Measurements from ENCODE around the gene BIRC7. TPM values are rescaled to one million over a fixed set of nuclear protein-coding genes. Genes with fewer than 3 reads are reported as not detected.

Gene BIRC7
- total RNA-seq, 1 donor from 2014 or later: 0.50 TPM

DNA sequence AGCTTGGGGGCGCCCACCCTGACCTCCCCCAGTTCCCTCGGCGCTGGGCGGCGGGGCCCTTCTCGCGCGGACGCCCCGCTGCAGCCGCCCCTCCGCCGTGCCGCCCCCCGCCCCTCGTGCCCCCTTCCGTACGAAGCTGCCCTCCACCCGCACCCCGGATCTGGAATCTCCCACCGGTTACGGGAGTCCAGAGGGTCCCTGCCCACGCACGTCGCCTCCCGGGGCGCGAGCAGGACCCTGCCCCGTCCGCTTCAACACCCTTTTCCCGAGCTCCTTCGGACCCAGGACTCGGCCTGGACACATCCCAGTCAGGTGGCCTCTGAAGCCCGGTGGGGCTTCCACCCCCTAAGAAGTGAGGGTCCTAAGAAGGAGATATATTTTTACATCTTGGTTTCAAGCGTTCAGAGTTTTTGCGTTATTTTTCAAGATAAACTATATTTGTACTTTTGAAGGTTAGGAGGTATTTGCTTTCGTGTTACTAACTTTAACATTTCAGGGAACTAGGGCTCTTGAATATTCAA is 37.4 kb downstream of the BIRC7 start:
- Mint-ChIP-seq H3K4me1 (ENCODE audit: low read depth) (peaks cover 32% of the 10 kb centered on the region), H3K27ac (ENCODE audit: unreplicated experiment) (peak overlapping the region; percentile 89), H3K36me3 (ENCODE audit: low read depth) (peaks cover 3% of the 10 kb centered on the region), H3K9me3 (ENCODE audit: low read depth) (no peaks in the 10 kb centered on the region), H3K4me3 (ENCODE audit: unreplicated experiment) (peak overlapping the region; percentile 92), H3K27me3 (ENCODE audit: low read depth) (no peaks in the 10 kb centered on the region)
- no peak for DNase-seq (ENCODE audit: low spot score)
- TF ChIP-seq, protein P1, sequence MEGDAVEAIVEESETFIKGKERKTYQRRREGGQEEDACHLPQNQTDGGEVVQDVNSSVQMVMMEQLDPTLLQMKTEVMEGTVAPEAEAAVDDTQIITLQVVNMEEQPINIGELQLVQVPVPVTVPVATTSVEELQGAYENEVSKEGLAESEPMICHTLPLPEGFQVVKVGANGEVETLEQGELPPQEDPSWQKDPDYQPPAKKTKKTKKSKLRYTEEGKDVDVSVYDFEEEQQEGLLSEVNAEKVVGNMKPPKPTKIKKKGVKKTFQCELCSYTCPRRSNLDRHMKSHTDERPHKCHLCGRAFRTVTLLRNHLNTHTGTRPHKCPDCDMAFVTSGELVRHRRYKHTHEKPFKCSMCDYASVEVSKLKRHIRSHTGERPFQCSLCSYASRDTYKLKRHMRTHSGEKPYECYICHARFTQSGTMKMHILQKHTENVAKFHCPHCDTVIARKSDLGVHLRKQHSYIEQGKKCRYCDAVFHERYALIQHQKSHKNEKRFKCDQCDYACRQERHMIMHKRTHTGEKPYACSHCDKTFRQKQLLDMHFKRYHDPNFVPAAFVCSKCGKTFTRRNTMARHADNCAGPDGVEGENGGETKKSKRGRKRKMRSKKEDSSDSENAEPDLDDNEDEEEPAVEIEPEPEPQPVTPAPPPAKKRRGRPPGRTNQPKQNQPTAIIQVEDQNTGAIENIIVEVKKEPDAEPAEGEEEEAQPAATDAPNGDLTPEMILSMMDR (IDR thresholded peaks at IDR 0.05): no peak

DNA sequence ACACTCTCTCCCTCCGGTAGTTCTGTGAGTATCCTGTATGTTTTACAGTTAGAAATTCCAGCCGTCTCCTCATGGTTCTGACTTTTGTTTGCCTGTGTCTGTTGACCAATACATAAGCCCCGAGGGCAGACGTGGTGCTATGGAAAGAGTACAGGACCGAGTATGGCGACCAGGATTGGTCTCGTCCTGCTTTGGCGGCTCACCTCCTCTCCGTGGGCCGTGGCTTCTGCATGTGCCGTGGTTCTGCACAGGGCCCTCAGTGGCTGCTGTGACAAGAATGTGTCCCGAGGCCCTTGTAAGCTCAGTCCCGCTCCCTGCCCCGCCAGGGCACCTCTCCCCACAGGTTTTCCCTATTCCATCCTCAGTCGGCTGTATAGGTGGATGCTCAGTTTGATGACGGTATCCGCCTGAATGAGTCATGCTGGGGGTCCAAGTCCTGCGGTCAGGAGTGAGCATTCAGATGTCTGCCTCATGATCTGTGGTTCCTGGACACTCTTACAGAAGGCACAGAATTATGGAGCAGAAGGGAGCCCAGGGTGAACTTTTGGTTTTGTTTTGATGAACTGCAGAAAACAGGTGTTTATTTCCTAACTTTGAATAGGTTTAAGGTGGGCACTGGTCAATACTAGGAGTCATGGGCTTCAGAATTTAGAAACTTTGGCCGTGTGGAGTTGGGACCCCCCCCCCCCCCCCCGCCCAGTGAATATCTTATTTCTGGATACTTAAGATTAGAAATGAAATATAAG is 38.1 kb downstream of the BIRC7 start:
- Mint-ChIP-seq H3K4me3 (ENCODE audit: unreplicated experiment) (peak overlapping the region; percentile 92), H3K9me3 (ENCODE audit: low read depth) (no peaks in the 10 kb centered on the region), H3K27me3 (ENCODE audit: low read depth) (no peaks in the 10 kb centered on the region), H3K27ac (ENCODE audit: unreplicated experiment) (peak overlapping the region; percentile 89), H3K36me3 (ENCODE audit: low read depth) (peaks cover 7% of the 10 kb centered on the region), H3K4me1 (ENCODE audit: low read depth) (peaks cover 30% of the 10 kb centered on the region)
- no peak for DNase-seq (ENCODE audit: low spot score)
- TF ChIP-seq, protein P1 (IDR thresholded peaks at IDR 0.05): no peak

DNA sequence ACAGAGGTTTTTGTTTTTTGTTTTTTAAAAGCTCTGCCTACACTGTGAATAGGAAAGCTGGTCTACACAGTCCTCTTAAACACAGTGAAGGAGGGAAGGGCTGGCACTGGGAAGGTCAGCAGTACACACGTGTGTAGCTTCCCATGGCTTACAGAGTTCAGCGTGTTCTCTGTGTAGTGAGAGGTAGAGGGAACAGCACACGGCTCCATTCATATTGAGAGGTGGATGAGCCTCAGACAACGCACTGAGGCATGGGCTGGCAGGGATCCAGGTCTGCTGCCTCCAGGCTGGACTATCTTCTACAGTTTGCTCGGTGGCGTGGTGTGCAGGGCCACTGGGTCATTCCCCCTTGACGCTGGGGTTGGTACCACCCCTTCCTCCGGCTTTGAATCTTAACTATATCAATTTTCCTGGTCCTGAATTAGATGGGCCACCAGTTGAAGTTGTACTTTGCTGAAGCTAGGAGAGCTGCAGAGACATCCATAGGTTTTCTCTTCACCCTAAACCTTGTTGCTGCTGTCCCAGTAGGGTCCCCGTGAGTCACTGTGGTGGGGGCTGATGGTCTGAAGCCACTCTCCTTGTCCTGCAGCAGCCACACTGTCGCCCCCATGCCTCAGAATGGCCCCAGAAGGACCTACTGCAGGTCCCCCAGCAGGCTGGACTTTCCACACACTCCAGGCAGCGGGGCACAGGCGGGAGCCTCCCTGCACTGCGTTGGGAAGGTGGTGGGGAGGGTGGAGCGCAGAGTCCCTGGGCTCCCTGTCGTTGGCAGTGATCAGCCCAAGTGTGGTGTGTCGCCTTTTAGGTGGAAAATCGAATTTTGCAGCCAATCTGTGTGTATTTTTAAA is 38.9 kb downstream of the BIRC7 start:
- no peak for DNase-seq (ENCODE audit: low spot score)
- peaks cover 12% of the 10 kb centered on the region for H3K36me3 Mint-ChIP-seq (ENCODE audit: low read depth)
- no peaks in the 10 kb centered on the region for H3K9me3 Mint-ChIP-seq (ENCODE audit: low read depth)
- H3K4me3 Mint-ChIP-seq (ENCODE audit: unreplicated experiment): peak overlapping the region; percentile 46
- peak overlapping the region; percentile 59 for H3K27ac Mint-ChIP-seq (ENCODE audit: unreplicated experiment)
- TF ChIP-seq, protein P1 (IDR thresholded peaks at IDR 0.05): no peak
- H3K4me1 Mint-ChIP-seq (ENCODE audit: low read depth): peaks cover 30% of the 10 kb centered on the region
- H3K27me3 Mint-ChIP-seq (ENCODE audit: low read depth): no peaks in the 10 kb centered on the region

DNA sequence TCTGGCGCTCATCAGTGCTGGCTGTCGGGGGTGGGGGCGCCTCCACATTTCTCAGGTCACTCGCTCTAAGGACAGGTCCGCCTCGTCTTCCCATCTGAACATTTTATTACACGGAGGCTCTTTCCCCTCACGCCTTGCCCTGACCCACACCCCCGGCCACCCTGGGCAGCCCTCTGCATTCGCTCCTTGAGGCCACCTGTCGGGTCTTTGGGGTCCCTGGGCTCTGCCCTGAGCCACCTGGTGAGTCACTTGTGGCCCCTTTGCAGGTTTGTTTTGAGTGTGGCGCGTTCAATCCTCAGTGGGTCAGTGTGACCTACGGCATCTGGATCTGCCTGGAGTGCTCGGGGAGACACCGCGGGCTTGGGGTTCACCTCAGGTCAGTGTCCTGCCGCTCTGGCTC is 40.1 kb downstream of the BIRC7 start:
- TF ChIP-seq, protein P1 (IDR thresholded peaks at IDR 0.05): no peak

DNA sequence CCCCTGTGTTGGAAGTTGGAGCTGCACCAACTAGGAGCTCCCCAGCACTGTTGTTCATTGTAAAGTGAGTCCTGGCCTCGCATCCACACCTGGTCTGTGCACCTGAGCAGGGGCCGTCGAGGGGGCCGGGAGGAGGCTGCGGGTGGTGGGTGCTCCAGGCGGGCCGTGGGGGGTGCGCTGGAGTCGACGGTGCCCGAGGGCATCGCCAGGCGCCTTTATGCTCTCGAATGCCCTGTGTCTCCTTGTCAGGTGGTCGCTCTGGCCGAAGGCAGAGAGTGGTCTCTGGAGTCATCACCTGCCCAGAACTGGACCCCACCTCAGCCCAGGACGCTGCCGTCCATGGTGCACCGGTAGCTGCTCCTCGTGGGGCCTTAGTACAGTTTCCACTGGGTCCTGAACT is 41.3 kb downstream of the BIRC7 start:
- peaks cover 22% of the 10 kb centered on the region for H3K4me1 Mint-ChIP-seq (ENCODE audit: low read depth)
- no peaks in the 10 kb centered on the region for H3K9me3 Mint-ChIP-seq (ENCODE audit: low read depth)
- no peak for DNase-seq (ENCODE audit: low spot score)
- no peaks in the 10 kb centered on the region for H3K27me3 Mint-ChIP-seq (ENCODE audit: low read depth)
- TF ChIP-seq, protein P1 (IDR thresholded peaks at IDR 0.05): no peak
- H3K4me3 Mint-ChIP-seq (ENCODE audit: unreplicated experiment): no peak overlapping the region
- H3K36me3 Mint-ChIP-seq (ENCODE audit: low read depth): peaks cover 19% of the 10 kb centered on the region
- H3K27ac Mint-ChIP-seq (ENCODE audit: unreplicated experiment): no peak overlapping the region

More for the DNA sequence above, 40.1 kb downstream of the BIRC7 start:
- H3K4me1 Mint-ChIP-seq (ENCODE audit: low read depth): peaks cover 30% of the 10 kb centered on the region
- no peaks in the 10 kb centered on the region for H3K9me3 Mint-ChIP-seq (ENCODE audit: low read depth)
- no peaks in the 10 kb centered on the region for H3K27me3 Mint-ChIP-seq (ENCODE audit: low read depth)
- no peak for DNase-seq (ENCODE audit: low spot score)
- H3K27ac Mint-ChIP-seq (ENCODE audit: unreplicated experiment): no peak overlapping the region
- peaks cover 18% of the 10 kb centered on the region for H3K36me3 Mint-ChIP-seq (ENCODE audit: low read depth)
- H3K4me3 Mint-ChIP-seq (ENCODE audit: unreplicated experiment): no peak overlapping the region

All from chondrocyte (in vitro differentiated cells).